ENCODE results near the gene MUC16.

GRCh38 chr19:9043524-9043923 lies 33.3 kb upstream of the MUC16 start:
- TF ChIP-seq CTCF (conservative IDR thresholded peaks at IDR 0.05) (no peak), ZFX (IDR thresholded peaks at IDR 0.05) (no peak)
